Measurements from ENCODE around the gene ZFY.

GRCh38 chrY:3016594-3016993, 81.4 kb downstream of the ZFY start:
- no peak for TF ChIP-seq EZH2phosphoT487 (IDR thresholded peaks at IDR 0.05; ENCODE audit: low read depth, severe bottlenecking, unreplicated experiment)
- no peak for TF ChIP-seq CTCF (IDR thresholded peaks at IDR 0.05; ENCODE audit: poor library complexity)
- no peak for TF ChIP-seq EZH2 (IDR thresholded peaks at IDR 0.05; ENCODE audit: borderline replicate concordance)
